HG02884 (cell line): Measurements from ENCODE around the gene KIF5A.
A peak's percentile ranks its signal among the peaks of the same experiment; 100 is the strongest.
"Not testable (repeated sequence)": the region's sequence is repeated elsewhere in the genome, so short reads cannot be mapped to it uniquely, and the experiment has no call there.

Experiments
- ATAC-seq: cut with Tn5 transposase; IDR thresholded peaks from one replicate; pipeline ENCODE4 v1.9.1; 2021; ENCODE audit warnings: mild to moderate bottlenecking, moderate library complexity; ENCODE audit not compliant: unreplicated experiment

The KIF5A gene

GRCh38 chr12:57581802-57582201 is 32.0 kb downstream of the KIF5A start:
- ATAC-seq: no peak

- no peak for ATAC-seq
Observed at GRCh38 chr12:57582440-57582839, 32.6 kb downstream of the KIF5A start.

GRCh38 chr12:57583008-57583831 is 33.4 kb downstream of the KIF5A start:
- ATAC-seq: peak; percentile 99

- no peak for ATAC-seq
Observed at GRCh38 chr12:57584050-57584449, 34.2 kb downstream of the KIF5A start.

- no peak for ATAC-seq
Observed at GRCh38 chr12:57584690-57585089, 34.8 kb downstream of the KIF5A start.

- no peak for ATAC-seq
Observed at GRCh38 chr12:57585156-57585555, 35.3 kb downstream of the KIF5A start.

GRCh38 chr12:57586128-57586527 is 36.3 kb downstream of the KIF5A start:
- ATAC-seq: no peak

GRCh38 chr12:57586832-57587429 is 37.1 kb downstream of the KIF5A start:
- ATAC-seq: no peak

- not testable (repeated sequence) for ATAC-seq
Observed at GRCh38 chr12:57588951-57589610, 39.2 kb downstream of the KIF5A start.

- no peak for ATAC-seq
Observed at GRCh38 chr12:57590479-57590863, 40.6 kb downstream of the KIF5A start.

GRCh38 chr12:57590864-57591781 is 41.3 kb downstream of the KIF5A start, which contains the start of gene PIP4K2C:
Gene PIP4K2C, plus strand, starts transcription at chr12:57591192. Its CDS starts 98 bp downstream, at chr12:57591290.
- ATAC-seq: peak; percentile 97

- no peak for ATAC-seq
Observed at GRCh38 chr12:57591782-57592325, 42.0 kb downstream of the KIF5A start.

GRCh38 chr12:57592551-57593165 is 42.8 kb downstream of the KIF5A start:
- no peak for ATAC-seq

GRCh38 chr12:57593187-57593586 is 43.3 kb downstream of the KIF5A start:
- no peak for ATAC-seq

GRCh38 chr12:57600395-57600794 is 50.6 kb downstream of the KIF5A start:
- ATAC-seq: no peak

GRCh38 chr12:57602544-57602943 is 52.7 kb downstream of the KIF5A start:
- ATAC-seq: no peak

- ATAC-seq: no peak
Observed at GRCh38 chr12:57603324-57603723, 53.5 kb downstream of the KIF5A start.

- ATAC-seq: no peak
Observed at GRCh38 chr12:57603815-57604453, 54.1 kb downstream of the KIF5A start.

GRCh38 chr12:57604454-57604991 is 54.7 kb downstream of the KIF5A start, which contains the start of gene DTX3:
Gene DTX3, plus strand, starts transcription at chr12:57604824. Its CDS starts 1,694 bp downstream, at chr12:57606518.
- no peak for ATAC-seq
